ENCODE results near the gene TNIP1.

Gene TNIP1

DNA sequence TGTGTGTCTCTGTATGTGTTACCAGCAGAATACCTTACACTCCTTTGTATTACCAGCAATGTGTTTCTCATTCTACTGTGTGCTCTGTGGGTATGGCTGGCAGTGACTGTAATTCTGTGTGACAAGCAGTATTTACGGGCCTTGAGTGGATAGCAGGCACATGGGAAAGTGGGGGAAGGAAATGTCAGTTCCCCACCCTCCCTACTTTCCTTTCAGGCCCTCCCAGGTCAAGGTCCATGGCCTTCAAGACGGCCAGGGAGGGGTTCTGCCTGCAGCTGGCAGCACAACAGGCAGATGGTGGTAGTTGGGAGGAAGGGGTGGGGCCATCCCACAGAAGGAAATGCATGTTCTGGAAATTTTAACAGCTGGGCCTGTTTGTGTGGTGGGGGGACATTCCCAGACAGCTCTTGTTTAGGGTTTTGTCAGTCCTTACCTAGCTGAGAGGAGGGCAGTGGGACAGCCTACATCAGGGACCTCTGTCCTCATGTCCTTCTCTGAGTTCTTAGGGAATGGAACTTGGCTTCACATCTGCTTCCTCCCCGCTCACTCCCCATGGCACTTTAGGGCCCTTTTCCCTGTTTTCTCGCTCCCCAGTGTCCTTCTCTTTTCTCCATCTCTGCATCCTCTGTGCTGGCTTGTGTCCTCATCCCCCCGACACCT, 14.6 kb upstream of the TNIP1 start:
- Histone ChIP-seq H3K27ac (ENCODE audit: low read depth, low read length) (peak overlapping the region; percentile 99), H3K27me3 (ENCODE audit: insufficient read depth, low read length) (no peaks in the 10 kb centered on the region), H3K4me1 (ENCODE audit: control insufficient read depth, insufficient read depth, low read length, unreplicated experiment) (peaks cover 40% of the 10 kb centered on the region), H3K4me3 (ENCODE audit: low read depth, low read length) (no peak overlapping the region), H2AFZ (ENCODE audit: low read length, unreplicated experiment) (no peak overlapping the region), H3K36me3 (ENCODE audit: insufficient read depth, low read length) (no peaks in the 10 kb centered on the region), H3K79me2 (ENCODE audit: control insufficient read depth, insufficient read depth, low read length, unreplicated experiment) (no peaks in the 10 kb centered on the region)

DNA sequence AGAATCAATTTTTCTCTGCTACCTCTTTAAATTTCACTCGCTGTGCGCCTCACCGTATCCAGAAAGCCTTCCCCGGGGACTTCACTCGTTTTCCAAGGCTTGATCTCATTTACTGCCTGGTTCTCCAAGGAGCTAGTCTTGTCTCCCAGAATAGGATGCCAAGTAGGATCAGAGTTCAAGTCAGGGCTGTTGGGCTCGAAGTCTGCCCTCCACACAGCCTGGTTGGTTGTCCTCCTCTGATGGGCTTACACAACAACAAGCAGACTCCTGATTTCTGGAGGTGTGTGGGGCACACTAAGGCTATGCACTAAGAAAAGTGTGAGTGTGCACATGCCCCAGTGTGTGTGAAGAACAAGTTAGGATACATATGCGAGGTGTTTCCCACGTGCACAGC, 14.0 kb upstream of the TNIP1 start:
- Histone ChIP-seq H3K4me1 (ENCODE audit: control insufficient read depth, insufficient read depth, low read length, unreplicated experiment) (peaks cover 40% of the 10 kb centered on the region), H3K27me3 (ENCODE audit: insufficient read depth, low read length) (no peaks in the 10 kb centered on the region), H3K4me3 (ENCODE audit: low read depth, low read length) (peak overlapping the region; percentile 8; the same call in 1 of the 2 replicates), H3K79me2 (ENCODE audit: control insufficient read depth, insufficient read depth, low read length, unreplicated experiment) (no peaks in the 10 kb centered on the region), H3K36me3 (ENCODE audit: insufficient read depth, low read length) (no peaks in the 10 kb centered on the region), H3K27ac (ENCODE audit: low read depth, low read length) (peak overlapping the region; percentile 99), H2AFZ (ENCODE audit: low read length, unreplicated experiment) (no peak overlapping the region)

DNA sequence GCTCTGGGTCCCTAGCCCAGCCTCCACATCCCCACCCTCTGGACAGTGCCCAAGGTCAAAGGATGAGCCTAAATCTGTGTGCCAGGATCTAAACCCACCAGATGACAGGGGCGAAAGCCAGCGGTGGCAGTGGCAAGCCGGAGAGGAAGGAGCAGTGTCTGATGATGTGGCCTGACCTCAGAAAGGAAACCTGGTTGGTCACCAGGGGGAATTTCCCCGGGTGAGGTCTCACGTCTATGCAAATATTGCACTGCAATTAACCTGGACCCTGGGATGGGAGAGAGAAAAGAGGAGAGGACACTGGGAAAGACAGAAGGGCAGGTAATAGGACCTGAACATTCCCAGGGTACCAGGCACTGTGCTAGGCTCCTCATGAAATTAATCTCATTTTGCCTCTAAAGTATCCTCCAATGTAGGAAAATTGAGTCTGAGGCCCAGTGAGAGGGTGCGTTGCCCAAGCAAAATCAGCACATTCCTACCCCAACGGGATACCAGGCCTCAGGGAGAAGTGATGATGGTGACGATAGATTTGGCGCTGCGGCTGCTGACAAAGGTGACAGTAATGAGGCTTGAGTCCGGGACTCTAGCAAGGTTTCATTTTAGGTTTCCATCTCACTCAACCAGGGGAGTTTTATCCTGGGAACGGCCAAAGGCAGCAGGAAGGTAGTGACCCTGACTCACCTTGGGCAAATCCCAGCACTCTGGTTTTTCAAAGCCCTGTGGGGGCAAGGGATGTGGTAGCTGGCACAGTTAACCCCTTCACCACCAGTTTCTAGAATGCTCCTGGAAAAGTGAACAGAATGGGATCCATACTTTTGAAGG, 13.4 kb upstream of the TNIP1 start:
- H3K4me3 ChIP-seq (ENCODE audit: low read depth, low read length) = peak overlapping the region; percentile 13; the same call in 1 of the 2 replicates
- H3K27ac ChIP-seq (ENCODE audit: low read depth, low read length) = peak overlapping the region; percentile 99
- H3K4me1 ChIP-seq (ENCODE audit: control insufficient read depth, insufficient read depth, low read length, unreplicated experiment) = peaks cover 40% of the 10 kb centered on the region
- no peaks in the 10 kb centered on the region for H3K36me3 ChIP-seq (ENCODE audit: insufficient read depth, low read length)
- no peaks in the 10 kb centered on the region for H3K27me3 ChIP-seq (ENCODE audit: insufficient read depth, low read length)
- no peaks in the 10 kb centered on the region for H3K79me2 ChIP-seq (ENCODE audit: control insufficient read depth, insufficient read depth, low read length, unreplicated experiment)
- no peak overlapping the region for H2AFZ ChIP-seq (ENCODE audit: low read length, unreplicated experiment)

DNA sequence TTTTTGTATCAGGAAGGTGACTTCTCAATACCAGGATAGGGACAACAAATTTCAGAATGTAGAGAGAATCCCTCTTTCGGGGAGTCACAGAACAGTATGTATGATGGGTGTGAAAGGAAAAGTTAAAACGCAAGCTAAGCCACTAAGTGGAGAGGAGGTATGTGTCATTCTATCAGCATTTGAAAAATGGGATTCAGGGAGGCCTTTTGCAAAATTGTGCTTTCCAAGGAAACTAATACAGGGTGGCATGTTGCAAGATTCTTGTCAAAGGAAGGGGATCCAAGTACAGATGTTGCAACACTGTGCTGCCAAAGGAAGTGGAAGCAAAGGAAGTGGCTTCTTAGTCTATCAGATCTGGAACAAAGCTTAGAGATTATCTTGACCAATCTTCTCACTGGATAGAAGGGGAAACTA, 12.6 kb upstream of the TNIP1 start:
- Histone ChIP-seq H2AFZ (ENCODE audit: low read length, unreplicated experiment) (no peak overlapping the region), H3K36me3 (ENCODE audit: insufficient read depth, low read length) (no peaks in the 10 kb centered on the region), H3K79me2 (ENCODE audit: control insufficient read depth, insufficient read depth, low read length, unreplicated experiment) (no peaks in the 10 kb centered on the region), H3K4me3 (ENCODE audit: low read depth, low read length) (0 out of 2 replicates have a peak overlapping the region, but pooled peaks have one; percentile 7), H3K4me1 (ENCODE audit: control insufficient read depth, insufficient read depth, low read length, unreplicated experiment) (peaks cover 40% of the 10 kb centered on the region), H3K27me3 (ENCODE audit: insufficient read depth, low read length) (no peaks in the 10 kb centered on the region), H3K27ac (ENCODE audit: low read depth, low read length) (peak overlapping the region; percentile 99)

DNA sequence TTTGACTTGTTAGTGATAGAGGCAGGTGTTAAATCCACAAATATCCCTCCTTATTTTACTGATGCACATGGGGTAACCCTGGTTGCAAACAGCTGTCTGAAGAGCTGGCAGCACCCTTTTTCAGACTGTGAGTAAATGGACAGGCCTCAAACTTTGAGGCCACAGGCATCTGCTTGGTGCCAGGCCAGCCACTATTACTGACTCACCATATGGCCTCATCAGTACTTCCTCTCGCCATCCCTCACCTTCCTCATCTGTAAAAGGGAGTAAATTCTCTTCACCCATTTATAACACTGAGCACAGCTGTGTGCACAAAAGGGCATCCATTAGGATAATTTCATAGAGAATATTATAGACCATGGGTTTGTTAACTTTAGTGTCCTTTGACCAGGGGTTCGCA, 11.9 kb upstream of the TNIP1 start:
- H3K4me3 ChIP-seq (ENCODE audit: low read depth, low read length) = peak overlapping the region; percentile 7; the same call in 1 of the 2 replicates
- no peaks in the 10 kb centered on the region for H3K79me2 ChIP-seq (ENCODE audit: control insufficient read depth, insufficient read depth, low read length, unreplicated experiment)
- peaks cover 40% of the 10 kb centered on the region for H3K4me1 ChIP-seq (ENCODE audit: control insufficient read depth, insufficient read depth, low read length, unreplicated experiment)
- H3K27me3 ChIP-seq (ENCODE audit: insufficient read depth, low read length) = no peaks in the 10 kb centered on the region
- H3K27ac ChIP-seq (ENCODE audit: low read depth, low read length) = peak overlapping the region; percentile 99
- H2AFZ ChIP-seq (ENCODE audit: low read length, unreplicated experiment) = no peak overlapping the region
- no peaks in the 10 kb centered on the region for H3K36me3 ChIP-seq (ENCODE audit: insufficient read depth, low read length)

DNA sequence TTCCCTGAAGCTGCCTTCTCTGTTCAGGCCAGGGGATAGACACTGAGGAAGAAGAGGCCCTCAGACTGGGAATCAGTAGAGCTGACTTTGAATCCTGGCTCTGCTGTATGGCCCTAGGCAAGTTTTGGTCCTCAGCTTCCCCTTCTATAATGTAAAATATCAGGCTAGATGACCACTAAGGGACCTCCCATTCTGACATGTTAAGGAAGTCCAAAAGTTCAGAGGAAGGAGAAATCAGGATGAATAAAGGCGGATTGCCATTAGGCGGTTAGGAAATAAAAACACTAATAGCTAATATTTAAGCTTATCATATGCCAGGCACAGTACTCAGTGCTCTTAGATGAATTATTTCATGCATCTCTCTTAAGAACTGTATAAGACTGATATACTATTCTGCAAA, 8.9 kb upstream of the TNIP1 start:
- Histone ChIP-seq H3K27me3 (ENCODE audit: insufficient read depth, low read length) (no peaks in the 10 kb centered on the region), H3K27ac (ENCODE audit: low read depth, low read length) (no peak overlapping the region), H3K79me2 (ENCODE audit: control insufficient read depth, insufficient read depth, low read length, unreplicated experiment) (no peaks in the 10 kb centered on the region), H2AFZ (ENCODE audit: low read length, unreplicated experiment) (no peak overlapping the region), H3K4me1 (ENCODE audit: control insufficient read depth, insufficient read depth, low read length, unreplicated experiment) (peaks cover 38% of the 10 kb centered on the region), H3K4me3 (ENCODE audit: low read depth, low read length) (no peak overlapping the region), H3K36me3 (ENCODE audit: insufficient read depth, low read length) (no peaks in the 10 kb centered on the region)

DNA sequence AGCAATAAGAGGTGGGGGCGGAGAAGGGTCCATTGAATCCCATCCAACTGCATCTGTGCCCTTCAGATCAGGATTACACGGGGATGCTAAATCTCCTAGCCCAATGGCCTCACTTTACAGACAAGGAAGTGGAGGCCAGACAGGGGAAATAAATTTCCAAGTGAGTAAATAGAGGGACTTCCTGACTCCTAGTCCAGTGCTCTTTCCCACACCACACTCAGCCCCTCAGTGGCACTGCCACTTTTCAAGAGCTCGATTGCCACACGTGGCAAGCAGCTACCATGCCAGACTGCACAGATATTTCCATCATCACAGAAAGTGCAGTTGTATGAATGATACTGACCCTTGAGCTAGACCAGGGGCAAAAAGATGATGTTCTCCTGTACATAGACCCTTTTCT, 8.2 kb upstream of the TNIP1 start:
- Histone ChIP-seq H3K27me3 (ENCODE audit: insufficient read depth, low read length) (no peaks in the 10 kb centered on the region), H3K27ac (ENCODE audit: low read depth, low read length) (no peak overlapping the region), H2AFZ (ENCODE audit: low read length, unreplicated experiment) (no peak overlapping the region), H3K4me1 (ENCODE audit: control insufficient read depth, insufficient read depth, low read length, unreplicated experiment) (peaks cover 34% of the 10 kb centered on the region), H3K36me3 (ENCODE audit: insufficient read depth, low read length) (no peaks in the 10 kb centered on the region), H3K4me3 (ENCODE audit: low read depth, low read length) (no peak overlapping the region), H3K79me2 (ENCODE audit: control insufficient read depth, insufficient read depth, low read length, unreplicated experiment) (no peaks in the 10 kb centered on the region)

DNA sequence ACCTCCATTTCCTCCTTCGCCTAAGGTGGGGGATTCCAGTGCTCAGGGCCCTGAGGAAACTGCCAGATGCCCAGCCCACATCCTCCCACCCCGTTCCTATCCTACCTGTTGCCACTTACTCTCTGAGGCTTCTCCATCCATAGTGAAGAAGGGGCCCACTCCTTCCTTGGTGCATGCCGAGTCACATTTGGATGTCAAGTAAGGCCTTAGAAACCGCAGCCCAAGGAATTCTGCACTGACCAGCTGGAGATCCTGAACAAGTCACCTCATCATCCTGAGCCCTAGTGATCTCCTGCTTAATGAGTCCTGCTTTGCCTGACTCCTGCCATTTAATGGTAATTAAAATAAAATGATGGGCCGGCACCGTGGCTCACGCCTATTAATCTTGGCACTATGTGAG, 6.7 kb upstream of the TNIP1 start:
- Histone ChIP-seq H3K36me3 (ENCODE audit: insufficient read depth, low read length) (no peaks in the 10 kb centered on the region), H2AFZ (ENCODE audit: low read length, unreplicated experiment) (no peak overlapping the region), H3K27ac (ENCODE audit: low read depth, low read length) (no peak overlapping the region), H3K27me3 (ENCODE audit: insufficient read depth, low read length) (no peaks in the 10 kb centered on the region), H3K4me3 (ENCODE audit: low read depth, low read length) (no peak overlapping the region), H3K4me1 (ENCODE audit: control insufficient read depth, insufficient read depth, low read length, unreplicated experiment) (peaks cover 35% of the 10 kb centered on the region), H3K79me2 (ENCODE audit: control insufficient read depth, insufficient read depth, low read length, unreplicated experiment) (peaks cover under 1% of the 10 kb centered on the region)

DNA sequence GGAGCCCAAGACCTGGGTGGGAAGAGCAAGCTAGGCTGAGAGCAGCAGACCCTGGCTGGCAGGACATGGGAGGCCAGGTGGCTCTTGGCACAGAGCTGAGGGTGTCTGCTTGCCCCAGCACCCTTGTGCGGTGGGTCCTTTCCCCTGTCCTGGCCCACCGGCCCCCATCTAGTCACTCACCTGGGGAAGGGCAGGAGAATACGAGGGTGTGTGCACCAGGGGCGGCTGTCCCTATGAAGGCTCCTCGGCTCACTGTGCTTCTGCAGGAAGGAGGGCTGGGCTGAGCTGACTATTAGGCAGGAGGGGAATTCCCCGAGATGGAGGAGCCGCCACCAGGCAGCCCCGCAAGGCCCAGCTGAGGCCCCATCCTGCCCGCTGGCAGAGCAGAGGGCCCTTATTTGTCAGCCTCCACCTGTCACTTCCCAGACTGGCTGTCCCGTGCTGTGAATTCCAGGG, 6.1 kb upstream of the TNIP1 start:
- Histone ChIP-seq H3K4me3 (ENCODE audit: low read depth, low read length) (no peak overlapping the region), H2AFZ (ENCODE audit: low read length, unreplicated experiment) (no peak overlapping the region), H3K4me1 (ENCODE audit: control insufficient read depth, insufficient read depth, low read length, unreplicated experiment) (peaks cover 36% of the 10 kb centered on the region), H3K27ac (ENCODE audit: low read depth, low read length) (no peak overlapping the region), H3K27me3 (ENCODE audit: insufficient read depth, low read length) (no peaks in the 10 kb centered on the region), H3K36me3 (ENCODE audit: insufficient read depth, low read length) (no peaks in the 10 kb centered on the region), H3K79me2 (ENCODE audit: control insufficient read depth, insufficient read depth, low read length, unreplicated experiment) (peaks cover 3% of the 10 kb centered on the region)

DNA sequence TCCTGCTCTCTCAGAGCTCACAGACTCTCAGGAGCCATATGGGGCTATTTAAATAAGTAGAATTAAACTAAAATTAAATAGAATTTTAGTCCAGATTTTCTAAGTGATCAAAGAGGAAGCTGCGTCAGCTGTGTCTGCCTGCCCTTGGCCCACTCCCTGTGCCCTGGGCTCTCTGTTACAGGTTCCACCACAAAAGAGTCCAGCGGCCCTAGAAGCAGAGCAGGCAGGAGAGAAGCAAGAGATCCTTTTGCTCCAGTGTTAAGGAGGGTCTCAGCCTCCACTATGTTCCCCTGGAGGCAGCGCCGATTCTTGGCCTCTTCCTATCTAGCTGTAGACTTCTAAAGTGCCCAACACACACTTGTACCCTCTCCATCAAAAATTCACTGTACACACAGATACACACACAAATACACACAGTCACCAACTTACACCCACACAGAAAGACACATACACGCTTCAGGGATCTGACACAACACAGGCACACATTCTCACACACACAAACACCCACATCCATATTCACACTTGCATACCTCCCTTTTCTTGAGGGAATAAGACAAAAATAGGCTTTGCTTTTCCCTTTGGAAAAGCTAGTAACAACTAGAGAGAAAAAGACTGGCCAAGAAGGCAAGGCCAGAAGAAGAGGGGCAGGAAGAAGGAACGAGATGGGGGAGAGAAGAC, 5.5 kb upstream of the TNIP1 start:
- Histone ChIP-seq H3K36me3 (ENCODE audit: insufficient read depth, low read length) (no peaks in the 10 kb centered on the region), H3K27me3 (ENCODE audit: insufficient read depth, low read length) (no peaks in the 10 kb centered on the region), H3K4me1 (ENCODE audit: control insufficient read depth, insufficient read depth, low read length, unreplicated experiment) (peaks cover 36% of the 10 kb centered on the region), H3K4me3 (ENCODE audit: low read depth, low read length) (no peak overlapping the region), H2AFZ (ENCODE audit: low read length, unreplicated experiment) (no peak overlapping the region), H3K27ac (ENCODE audit: low read depth, low read length) (peak overlapping the region; percentile 63; the same call in 1 of the 2 replicates), H3K79me2 (ENCODE audit: control insufficient read depth, insufficient read depth, low read length, unreplicated experiment) (peaks cover 3% of the 10 kb centered on the region)
